HTERT RPE-1 (cell line): ENCODE measurements around the gene PHRF1.

Experiments used
- in situ Hi-C: fragments of 300-500 bp; cut with MboI; formaldehyde crosslinking; loops from 4 replicates; pipeline ENCODE4 v1.14.3; 2020; ENCODE audit warnings: low sequenced_read_pairs

PHRF1 gene

DNA sequence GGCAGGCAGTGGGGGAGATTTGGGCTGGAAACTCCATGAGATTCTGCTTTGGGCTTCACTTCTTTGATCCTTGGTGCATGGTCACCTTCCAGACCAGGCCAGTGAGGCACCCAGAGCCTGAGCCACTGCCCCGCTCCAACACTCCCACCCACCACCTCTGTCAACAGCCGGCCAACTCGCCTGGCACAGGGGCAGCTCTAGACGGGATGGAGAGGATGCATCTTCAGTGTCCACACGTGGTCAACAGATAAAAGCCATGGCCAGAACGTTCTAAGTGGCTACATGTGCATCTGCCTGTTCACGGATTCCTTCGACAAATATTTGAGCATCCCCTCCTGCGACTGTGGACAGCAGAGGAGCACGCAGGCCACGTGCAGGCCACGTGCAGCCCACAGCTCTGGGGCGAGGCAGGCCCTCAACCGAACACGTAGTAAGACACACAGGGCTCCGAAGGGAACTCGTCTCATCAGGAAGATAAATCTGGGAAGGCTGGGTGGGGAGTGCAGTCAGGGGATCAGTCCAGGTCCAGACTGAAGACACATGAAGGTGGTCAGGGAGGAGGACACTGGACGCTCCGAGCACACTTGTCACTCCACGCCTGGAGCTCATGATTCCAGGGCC lies 37.7 kb upstream of the PHRF1 start:
- in situ Hi-C loops = no loop called here

DNA sequence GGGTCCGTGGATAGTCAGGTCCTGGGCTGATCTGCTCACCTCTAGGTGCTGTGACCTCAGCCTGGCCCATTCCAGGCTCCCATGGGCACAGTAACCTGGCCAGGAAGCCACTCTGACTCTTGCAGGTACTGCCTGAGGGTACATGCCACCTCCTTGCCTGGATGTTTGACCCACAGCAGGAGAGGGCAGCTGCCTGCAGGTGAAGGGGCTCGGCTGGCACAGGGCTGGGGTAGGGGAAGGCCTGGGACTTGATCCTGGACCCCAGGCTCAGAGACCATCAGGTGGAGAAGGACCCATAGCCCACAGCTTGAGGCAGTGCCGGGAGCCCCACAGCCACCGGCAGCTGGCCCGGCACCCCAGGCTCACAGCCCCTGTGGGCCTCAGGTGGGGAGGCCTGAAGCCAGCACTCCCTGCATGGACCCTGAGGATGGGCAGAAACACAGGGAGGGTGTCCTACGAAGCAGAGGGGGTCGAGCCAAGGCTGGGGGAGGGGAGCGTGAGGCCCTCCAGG lies 36.2 kb upstream of the PHRF1 start:
- in situ Hi-C loops = no loop called here

DNA sequence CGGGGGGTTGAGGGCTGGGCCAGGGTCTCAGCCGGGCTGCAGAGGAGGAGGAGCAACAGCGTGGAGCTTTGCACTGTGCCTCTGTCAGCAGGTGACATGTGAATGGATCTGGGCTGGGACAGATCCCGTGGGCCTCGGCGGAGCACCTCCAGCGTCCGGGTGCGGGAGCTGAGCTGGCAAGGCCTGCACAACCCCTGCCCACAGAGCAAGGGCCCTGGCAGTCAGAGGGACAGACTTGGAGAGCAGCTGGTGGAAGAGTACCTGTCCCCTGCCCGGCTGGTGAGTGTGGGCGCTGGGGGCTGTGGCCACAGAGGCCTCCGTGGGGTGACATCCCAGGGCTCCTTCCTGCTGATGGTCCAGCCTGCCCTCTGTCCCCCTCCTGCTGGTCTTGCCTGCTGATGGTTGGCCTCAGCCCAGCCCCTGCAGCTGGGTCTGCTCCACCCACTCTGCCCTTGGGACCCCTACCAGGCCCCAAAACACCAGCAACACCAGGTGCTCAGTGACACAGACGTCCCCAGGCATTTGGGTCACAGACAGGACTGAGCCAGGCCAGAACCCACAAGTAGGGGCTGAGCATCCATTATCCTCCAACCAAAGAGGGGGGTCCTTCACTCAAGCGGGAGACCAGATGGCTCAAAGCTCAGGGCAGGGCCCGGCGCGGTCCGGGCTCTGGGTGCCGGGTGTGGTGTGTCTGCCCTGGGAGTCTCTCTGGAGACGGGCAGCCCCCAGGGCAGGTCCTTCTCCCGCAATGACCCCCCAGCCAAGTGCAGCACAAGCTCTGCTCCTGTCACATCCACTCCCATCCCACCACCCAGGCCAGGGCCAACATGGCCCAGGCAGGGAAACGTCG lies 35.5 kb upstream of the PHRF1 start:
- in situ Hi-C loops = no loop called here

DNA sequence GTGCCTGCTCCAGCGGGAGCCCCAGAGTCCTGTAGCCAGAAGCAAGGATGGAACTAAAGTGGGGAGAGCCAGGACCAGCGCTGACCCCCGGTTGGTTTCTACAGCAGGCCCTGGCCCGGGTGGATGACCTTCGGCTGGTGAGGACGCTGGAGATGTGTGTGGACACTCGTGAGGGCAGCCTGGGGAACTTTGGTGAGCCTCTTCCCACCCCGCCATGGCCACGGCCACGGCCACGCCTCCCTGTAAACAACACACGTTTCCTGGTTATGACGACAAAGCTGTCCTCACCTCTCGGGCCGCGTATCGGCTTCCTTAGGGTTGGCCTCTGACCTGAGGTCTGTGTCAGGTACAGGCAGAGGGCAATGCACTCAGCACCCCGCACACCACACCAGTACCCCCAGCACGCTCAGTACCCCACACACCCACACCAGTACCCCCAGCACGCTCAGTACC lies 34.8 kb upstream of the PHRF1 start:
- in situ Hi-C loops = no loop called here

DNA sequence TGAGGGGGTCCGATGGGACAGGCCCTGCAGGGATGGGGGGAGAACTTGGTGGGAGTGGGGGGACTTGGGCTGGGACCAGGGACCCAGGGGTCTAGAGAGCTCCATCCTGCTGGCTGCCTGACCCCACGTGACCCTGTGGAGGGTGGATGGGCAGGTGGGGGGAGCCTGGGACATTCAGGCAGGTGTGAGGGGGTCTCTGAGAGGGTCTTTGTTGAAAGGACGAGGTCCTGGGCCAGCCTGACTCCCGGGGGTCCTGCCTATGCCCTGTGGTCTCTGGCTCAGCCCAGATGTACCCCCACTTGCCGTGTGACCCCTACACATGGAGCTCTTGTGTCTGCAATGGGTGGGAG lies 31.5 kb upstream of the PHRF1 start:
- in situ Hi-C loops = no loop called here

DNA sequence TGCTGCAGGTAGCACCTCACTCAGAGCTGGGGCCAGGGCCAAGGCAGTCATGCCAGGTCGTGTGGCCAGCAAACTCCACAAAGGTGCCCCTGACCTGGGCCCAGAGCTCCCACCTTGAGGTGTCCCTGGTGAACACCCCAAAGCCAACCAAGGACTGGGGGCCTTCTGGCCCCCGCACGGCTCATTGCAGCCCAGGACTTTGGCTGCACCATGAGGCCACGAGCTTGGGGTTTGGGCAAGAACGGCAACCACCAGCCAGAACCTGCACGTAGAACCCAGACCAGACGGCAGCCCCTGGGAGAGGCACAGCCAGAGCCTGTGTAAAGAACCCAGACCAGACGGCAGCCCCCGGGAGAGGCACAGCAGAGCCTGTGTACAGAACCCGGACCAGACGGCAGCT lies 31.1 kb upstream of the PHRF1 start:
- in situ Hi-C loops = no loop called here

DNA sequence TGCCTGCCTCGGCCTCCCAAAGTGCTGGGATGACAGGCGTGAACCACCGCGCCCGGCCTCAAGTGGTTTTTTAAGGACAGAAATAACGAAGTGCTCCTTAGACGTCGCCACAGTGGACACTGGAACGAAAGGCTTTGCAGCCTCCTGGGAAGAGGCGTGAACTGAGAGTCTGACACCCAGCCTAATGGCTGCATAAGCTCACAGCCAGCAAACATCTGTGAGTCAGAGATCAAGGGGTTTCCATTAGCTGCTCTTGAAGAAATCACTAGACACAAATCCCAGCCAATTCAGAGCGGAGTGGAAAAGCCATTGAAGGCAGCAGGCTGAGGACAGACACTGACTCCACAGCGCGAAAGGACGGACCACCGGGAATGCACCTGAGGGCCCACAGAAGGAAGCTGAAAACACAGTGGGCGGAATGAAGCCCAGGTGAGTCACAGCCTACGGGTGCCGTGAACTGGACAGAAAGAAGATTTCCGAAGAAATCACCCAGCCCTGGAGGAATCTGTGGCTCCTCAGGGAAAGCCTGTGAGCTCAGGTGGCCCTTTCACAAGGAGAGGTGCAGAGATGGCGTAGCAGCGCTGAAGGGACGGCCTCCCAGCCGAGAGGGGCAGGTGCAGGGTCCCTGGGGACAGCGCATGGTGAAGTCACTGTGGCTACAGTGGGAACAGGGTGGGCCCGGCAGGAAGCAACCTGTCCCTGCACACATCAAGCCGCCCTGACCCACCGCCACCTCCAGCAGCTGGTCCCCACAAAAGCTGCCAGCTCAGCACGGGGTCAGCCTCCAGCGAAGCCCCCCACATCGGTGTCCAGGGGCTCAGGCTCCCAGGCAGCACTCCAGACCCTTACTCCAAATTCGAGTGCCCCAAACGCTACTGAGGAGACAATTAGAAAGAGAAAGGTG lies 27.3 kb upstream of the PHRF1 start:
- in situ Hi-C loops = no loop called here

DNA sequence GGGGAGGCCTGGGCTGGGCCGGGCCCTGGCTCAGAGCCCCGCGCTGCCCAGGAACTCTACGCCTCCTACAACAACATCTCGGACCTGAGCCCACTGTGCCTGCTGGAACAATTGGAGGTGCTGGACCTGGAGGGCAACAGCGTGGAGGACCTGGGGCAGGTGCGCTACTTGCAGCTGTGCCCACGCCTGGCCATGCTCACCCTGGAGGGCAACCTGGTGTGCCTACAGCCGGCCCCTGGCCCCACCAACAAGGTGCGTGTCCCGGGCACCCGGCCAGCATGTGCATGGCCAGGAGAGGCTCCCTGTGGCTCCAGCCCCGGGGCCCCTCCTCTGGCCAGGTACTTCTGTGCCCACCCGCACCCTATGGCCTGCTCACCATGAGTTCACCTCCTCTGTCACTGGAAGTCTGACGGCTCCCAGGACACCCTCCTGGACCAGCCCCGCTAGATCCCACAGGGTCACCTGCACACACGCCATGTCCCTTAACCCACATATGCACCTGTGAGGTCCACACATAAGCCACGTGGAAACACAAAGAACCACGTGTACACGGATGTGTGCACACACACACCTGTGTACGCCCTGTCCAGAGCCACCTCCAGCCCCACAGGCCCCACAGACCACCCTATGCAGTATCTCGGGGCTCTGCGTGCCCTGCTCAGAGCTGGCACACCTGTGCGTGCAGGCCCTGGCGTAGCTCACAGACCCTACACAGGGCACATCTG lies 26.1 kb upstream of the PHRF1 start:
- in situ Hi-C loops = no loop called here

DNA sequence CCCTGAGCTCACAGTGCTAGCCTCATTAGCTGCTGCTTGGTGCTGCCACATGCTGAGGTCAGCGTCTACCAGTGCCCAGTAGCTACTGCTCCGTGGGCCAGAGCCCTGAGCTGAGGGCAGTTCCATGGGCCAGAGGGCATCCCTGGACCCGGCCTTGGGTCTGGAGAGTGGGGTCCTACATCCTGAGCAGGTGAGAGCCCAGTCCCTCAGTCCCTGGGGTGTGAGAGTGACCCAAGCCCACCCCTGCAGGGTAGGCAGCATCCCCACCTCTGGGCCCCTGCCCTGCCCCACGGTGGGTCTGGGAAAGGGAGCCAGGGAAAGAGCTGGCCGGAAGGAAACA lies 25.6 kb upstream of the PHRF1 start:
- in situ Hi-C loops = no loop called here

DNA sequence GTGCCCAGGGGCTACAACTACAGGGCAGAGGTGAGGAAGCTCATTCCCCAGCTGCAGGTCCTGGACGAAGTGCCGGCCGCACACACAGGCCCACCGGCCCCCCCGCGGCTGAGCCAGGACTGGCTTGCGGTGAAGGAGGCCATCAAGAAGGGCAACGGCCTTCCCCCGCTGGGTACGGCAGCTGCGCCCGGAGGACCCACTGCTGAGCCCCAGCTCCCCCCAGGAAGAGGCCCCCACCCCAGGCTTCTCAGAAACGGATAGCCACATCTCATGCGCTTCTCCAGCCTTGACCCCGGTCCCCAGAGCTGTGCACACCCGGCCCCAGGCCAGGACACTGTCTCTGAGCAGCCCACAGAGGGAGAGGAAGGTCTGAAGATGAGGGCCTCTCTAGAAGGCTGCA lies 25.1 kb upstream of the PHRF1 start:
- in situ Hi-C loops = no loop called here

DNA sequence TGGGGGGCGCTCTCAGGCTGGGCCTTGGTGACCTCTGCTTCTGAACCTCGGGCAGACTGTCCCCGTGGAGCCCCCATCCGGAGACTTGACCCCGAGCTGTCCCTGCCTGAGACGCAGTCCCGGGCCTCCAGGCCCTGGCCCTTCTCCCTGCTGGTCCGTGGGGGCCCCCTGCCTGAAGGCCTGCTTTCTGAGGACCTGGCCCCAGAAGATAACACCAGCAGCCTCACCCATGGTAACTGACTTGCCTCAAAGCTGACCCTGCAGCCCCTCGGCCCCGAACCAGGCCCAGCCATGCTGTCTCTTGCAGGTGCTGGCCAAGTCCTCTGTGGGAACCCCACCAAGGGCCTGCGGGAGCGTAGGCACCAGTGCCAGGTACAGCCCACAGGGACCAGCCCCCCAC lies 24.7 kb upstream of the PHRF1 start:
- in situ Hi-C loops = no loop called here

DNA sequence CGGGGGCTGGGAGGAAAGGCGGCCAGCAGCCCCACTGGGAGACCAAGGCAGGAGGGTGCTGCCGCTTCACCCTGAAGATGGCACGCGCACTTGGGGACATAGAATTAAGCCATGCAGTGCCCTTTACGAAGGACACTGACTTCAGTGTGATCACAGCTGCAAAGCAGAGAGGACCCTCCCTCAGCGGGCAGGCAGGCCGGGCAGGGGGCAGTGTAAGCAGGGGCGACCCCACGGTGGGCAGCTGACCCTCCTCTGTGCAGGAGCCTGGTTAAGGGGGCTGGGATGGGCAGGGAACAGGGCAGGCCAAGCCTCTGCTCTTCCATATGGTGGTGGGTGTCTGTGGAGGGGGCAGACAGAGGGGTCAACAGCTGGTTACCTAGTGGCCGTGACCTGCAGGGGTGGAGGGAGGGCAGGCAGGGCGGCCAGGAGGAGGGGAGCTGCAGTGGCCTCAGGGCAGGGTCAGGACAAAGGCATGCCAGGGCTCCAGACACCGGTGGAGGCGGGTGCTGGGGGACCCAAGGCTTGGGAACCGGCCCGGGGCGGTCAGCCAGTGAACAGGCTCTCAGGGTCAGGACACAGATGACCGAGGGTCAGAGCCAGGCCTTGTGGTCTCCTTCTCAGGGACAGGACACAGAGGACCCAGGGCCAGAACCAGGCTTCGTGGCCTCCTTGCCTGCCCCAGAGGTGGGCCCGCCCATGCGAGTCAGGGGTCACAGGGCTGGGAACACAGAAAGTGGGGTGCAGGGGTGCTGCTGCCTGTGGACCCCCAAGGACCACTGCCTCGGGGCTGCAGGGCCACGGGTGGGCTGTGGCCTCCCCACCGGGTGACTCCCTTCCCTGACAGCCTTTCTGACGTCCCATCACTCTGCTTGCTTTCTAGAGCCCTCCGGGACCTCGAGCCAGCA lies 22.9 kb upstream of the PHRF1 start:
- in situ Hi-C loops = no loop called here

DNA sequence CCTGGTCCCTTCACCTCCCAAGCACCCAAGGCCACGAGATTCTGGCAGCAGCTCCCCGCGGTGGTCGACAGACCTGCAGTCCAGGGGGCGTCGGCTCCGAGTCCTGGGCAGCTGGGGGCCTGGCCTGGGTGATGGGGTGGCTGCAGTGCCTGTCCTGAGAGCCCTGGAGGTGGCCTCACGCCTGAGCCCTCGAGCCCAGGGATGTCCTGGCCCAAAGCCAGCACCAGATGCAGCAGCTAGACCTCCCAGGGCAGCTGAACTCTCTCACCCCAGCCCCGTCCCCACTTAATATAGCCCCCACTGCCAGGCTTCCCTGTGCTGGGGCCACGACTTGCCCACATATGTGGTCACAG lies 22.3 kb upstream of the PHRF1 start:
- in situ Hi-C loops = no loop called here

DNA sequence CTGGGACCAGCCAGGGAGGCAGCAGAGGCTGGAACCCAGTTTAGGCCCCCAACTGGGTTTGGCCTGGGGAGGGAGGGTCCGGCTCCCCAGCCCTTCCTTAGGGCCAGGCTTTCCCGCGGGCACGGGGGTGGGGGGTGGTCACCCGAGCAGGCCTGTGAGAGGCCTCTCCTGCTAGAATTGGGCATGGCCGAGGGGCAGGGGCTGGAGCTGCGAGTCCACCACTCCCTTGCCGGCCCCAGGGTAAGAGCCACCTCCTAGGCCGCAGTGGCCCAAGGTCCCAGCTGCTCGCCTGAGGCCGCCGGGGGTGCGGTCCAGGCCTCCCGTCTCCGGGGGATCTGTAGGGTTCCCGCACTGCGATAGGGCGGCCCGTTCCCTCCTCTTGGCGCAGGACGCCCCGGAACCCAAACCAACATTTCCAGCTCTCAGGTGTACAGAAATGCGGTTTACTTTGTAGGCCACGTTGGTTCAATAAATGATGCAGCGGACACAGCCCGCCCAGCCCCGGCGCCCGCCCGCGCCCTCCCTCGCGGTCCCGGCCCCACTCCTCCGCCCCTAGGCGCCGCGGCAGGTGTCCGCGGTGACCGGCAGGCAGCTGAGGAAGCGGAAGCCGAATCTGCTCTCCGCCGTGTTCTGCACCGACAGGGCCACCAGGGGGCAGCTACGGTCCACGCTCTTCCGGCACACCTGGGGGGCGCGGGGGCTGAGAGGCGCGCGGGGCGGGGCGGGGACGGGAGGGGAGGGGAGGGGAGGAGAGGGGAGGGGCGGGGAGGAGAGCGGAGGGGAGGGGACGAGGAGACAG lies 21.6 kb upstream of the PHRF1 start:
- in situ Hi-C loops = no loop called here

DNA sequence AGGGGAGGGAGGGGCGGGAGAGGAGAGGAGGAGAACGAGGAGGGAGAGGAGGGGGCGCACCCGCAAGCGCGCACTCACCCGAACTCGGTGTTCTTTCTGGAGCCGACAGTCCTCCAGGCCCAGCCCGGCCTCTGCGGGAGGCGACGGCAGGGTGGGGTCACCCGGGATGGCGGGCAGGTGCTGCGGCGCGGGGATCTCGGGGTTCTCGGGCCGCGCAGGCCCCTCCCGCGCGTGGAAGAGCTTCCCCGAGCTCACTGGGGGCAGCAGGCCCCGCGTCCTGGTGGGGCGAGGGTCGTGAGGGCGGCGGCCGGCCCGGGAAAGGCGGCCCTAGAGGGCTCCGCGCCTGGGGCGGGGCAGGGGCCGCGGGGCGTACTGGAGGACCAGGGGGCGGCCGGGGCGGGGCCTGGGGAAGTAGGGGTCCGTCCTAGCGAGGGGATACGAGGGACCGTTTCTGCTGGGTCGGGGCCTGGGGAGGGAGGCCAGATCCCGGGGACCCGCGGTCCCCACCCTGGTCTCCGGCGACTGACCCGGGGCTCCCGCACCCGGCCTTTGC lies 21.0 kb upstream of the PHRF1 start:
- in situ Hi-C loops = no loop called here

DNA sequence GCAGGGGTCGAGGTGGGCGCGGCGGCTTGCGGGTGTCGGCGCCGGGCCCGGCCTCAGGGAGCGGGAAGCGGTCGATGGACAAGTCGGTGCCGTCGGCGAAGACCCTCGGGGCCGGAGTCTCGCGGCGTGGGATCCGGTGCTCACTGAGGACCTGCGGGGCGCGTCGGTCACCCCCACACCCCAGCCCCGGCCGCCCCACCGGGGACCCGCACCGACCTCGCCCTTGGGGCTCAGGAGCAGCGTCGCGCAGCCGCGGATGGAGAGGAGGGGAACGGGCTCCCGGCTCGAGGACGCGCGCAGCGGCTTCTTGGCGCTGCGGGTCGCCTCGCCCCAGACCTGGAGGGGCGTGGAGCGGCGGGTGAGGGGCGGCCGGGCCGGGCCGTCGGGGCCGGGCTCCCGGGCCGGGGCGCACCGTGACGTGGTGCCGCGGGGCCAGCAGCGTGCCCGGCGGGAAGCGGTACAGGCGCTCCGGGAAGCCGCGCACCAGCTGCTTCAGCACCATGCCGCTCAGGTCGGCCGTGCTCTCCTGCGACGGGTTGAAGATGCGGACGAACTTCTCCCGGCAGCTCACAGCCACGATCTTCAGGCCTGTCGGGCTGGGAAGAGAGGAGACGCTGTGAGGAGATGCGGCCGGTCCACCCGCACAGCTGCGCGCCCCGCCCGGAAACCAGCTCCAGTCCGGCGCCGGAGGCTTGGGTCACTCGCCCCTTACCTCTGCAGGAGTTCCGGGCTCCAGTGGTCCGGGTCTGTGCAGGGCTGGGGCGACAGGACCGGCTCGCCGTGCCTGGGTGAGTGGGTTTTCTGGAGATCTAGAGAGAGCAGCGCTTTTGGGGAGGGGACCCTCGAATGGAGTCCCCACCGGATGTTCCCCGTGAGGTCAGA lies 20.2 kb upstream of the PHRF1 start:
- in situ Hi-C loops = no loop called here

DNA sequence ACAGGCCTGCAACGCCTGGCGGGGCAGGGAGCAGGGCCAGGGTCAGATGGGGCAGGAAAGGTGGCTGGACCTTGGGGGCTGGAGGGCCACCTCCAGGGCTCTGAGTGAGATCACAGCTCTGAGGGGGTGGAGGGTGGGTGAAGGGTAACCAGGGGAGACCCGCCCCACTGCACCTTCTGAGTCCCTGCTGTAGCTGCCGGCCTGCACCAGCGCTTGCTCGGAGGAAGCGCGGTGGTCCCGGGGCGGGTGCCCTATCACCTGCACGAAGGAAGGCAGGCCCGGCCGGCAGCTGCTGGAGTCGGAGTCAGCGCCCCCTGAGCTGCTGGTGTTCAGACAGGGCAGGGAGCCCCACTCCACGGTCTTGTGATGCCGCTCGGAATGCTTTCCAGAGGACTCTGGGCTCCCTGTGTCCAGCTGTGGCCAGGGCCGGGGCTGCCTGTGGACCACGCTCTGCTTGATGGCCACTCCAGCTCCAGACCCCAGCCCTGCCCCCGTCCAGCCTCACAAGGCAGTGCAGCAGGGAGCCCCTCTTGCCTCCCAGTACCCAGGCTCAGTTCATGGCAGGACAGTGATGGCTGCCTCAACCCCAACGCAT lies 19.5 kb upstream of the PHRF1 start:
- in situ Hi-C loops = no loop called here
